Breast epithelium (tissue), 3 donors: Measurements from ENCODE around the gene DCK.
"Not testable (repeated sequence)": the region's sequence is repeated elsewhere in the genome, so short reads cannot be mapped to it uniquely, and the experiment has no call there.

ENCODE experiments used
- CTCF ChIP-seq, 3 donors: fragments of 450-650 bp; IDR thresholded peaks; one replicate each; pipeline ENCODE4 v1.5.1; 2016 to 2017; ENCODE audit warnings: antibody characterized with exemption in 3 of 3, mild to moderate bottlenecking in 3 of 3, moderate library complexity in 3 of 3
- POLR2A ChIP-seq: fragments of 450-650 bp; IDR thresholded peaks from one replicate; pipeline ENCODE4 v1.6.1; 2016; ENCODE audit warnings: antibody characterized with exemption, mild to moderate bottlenecking, moderate library complexity
- POLR2AphosphoS5 ChIP-seq, 3 donors: sonication (generic); formaldehyde crosslinking; IDR thresholded peaks; one replicate each; pipeline ENCODE4 v1.6.1; 2017; ENCODE audit warnings: antibody characterized with exemption in 3 of 3

DNA sequence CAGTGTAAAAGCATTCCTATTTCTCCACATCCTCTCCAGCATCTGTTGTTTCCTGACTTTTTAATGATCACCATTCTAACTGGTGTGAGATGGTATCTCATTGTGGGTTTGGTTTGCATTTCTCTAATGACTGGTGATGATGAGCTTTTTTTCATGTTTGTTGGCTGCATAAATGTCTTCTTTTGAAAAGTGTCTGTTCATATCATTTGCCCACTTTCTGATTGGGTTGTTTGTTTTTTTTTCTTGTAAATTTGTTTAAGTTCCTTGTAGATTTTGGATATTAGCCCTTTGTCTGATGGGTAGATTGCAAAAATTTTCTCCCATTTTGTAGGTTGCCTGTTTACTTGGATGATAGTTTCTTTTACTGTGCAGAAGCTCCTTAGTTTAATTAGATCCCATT lies 6.2 kb downstream of the DCK start:
- TF ChIP-seq CTCF (IDR thresholded peaks at IDR 0.05); POLR2AphosphoS5 (IDR thresholded peaks at IDR 0.05); POLR2A: not testable (repeated sequence)
